IMR-90 (cell line): ENCODE measurements around the gene AMN. TPM values are rescaled to one million over a fixed set of nuclear protein-coding genes. Genes with fewer than 3 reads are reported as not detected.

Experiments
- ATAC-seq: fragments of 200-7000 bp; cut with Tn5 transposase; 2 replicates; pipeline ENCODE4 v1.9.1; 2020; ENCODE audit warnings: low read depth, mild to moderate bottlenecking, moderate library complexity
- BruUV-seq: library from RNA; stranded (reverse); fragments of 400-500 nt; replicated peaks from 2 replicates; lab custom pipeline; 2021; lab: Mats Ljungman, UMichigan
- CTCF ChIA-PET: fragments of 300-600 bp; formaldehyde crosslinking; extraction: SDS; loops from one replicate; lab custom pipeline; 2021; ENCODE audit warnings: antibody characterized with exemption; lab: Yijun Ruan, JAX
- POLR2A ChIA-PET: fragments of 300-600 bp; sonication (Branson Sonifier 250); formaldehyde crosslinking; loops from one replicate; lab custom pipeline; 2022; ENCODE audit warnings: antibody characterized with exemption; ENCODE audit not compliant: unreplicated experiment; lab: Charles Lee
- DNase-seq: peaks from one replicate; pipeline ENCODE4 v3.0.0; 2013
- H2AFZ ChIP-seq: replicated peaks from 2 replicates; pipeline ENCODE3; 2013; ENCODE audit warnings: low read length, mild to moderate bottlenecking; ENCODE audit not compliant: poor library complexity
- H2AK5ac ChIP-seq: 2 replicates; pipeline ENCODE4 v1.6.1; 2013; ENCODE audit warnings: low read depth, low read length, inconsistent platforms
- H2AK9ac ChIP-seq: replicated peaks from 2 replicates; pipeline ENCODE3; 2013; ENCODE audit warnings: mild to moderate bottlenecking, low read depth, low read length, moderate library complexity; ENCODE audit not compliant: poor library complexity
- H2BK120ac ChIP-seq: 2 replicates; pipeline ENCODE4 v1.6.1; 2013; ENCODE audit warnings: low read depth, low read length, inconsistent platforms
- H2BK15ac ChIP-seq: 3 replicates; pipeline ENCODE4 v1.6.1; 2013; ENCODE audit warnings: low read depth, low read length, inconsistent platforms
- H2BK20ac ChIP-seq: 2 replicates; pipeline ENCODE4 v1.6.1; 2013; ENCODE audit warnings: low read depth, mild to moderate bottlenecking, inconsistent platforms, low read length, moderate library complexity
- H2BK5ac ChIP-seq: 2 replicates; pipeline ENCODE4 v1.6.1; 2013; ENCODE audit warnings: mild to moderate bottlenecking, low read depth, low read length, inconsistent platforms; ENCODE audit not compliant: poor library complexity, severe bottlenecking
- H3K14ac ChIP-seq: replicated peaks from 2 replicates; pipeline ENCODE4 v1.6.1; 2013; ENCODE audit warnings: low read depth, low read length, inconsistent platforms
- H3K18ac ChIP-seq: 2 replicates; pipeline ENCODE4 v1.6.1; 2013; ENCODE audit warnings: low read depth, low read length, control low read depth
- H3K23ac ChIP-seq: 2 replicates; pipeline ENCODE4 v1.6.1; 2013; ENCODE audit warnings: low read depth, low read length, inconsistent platforms
- H3K27ac ChIP-seq: 2 replicates; pipeline ENCODE4 v1.5.1; 2013; ENCODE audit warnings: mild to moderate bottlenecking, control low read depth, low read length; ENCODE audit not compliant: insufficient read depth
- H3K27me3 ChIP-seq: 2 replicates; pipeline ENCODE4 v1.6.1; 2013; ENCODE audit warnings: low read length; ENCODE audit not compliant: control insufficient read depth, insufficient read depth
- H3K36me3 ChIP-seq: 2 replicates; pipeline ENCODE4 v1.6.1; 2013; ENCODE audit warnings: low read length, mixed read lengths; ENCODE audit not compliant: control insufficient read depth, insufficient read depth
- H3K4ac ChIP-seq: 2 replicates; pipeline ENCODE4 v1.6.1; 2013; ENCODE audit warnings: low read depth, low read length, inconsistent platforms
- H3K4me1 ChIP-seq: 2 replicates; pipeline ENCODE4 v1.6.1; 2013; ENCODE audit warnings: low read length, mixed read lengths; ENCODE audit not compliant: control insufficient read depth, insufficient read depth
- H3K4me2 ChIP-seq: 2 replicates; pipeline ENCODE4 v1.6.1; 2013; ENCODE audit warnings: low read depth, mild to moderate bottlenecking, control low read depth, low read length, moderate library complexity
- H3K4me3 ChIP-seq: 2 replicates; pipeline ENCODE4 v1.5.1; 2013; ENCODE audit warnings: low read depth, mild to moderate bottlenecking, control low read depth, low read length, moderate library complexity; ENCODE audit not compliant: insufficient read depth
- H3K56ac ChIP-seq: 2 replicates; pipeline ENCODE4 v1.6.1; 2013; ENCODE audit warnings: low read length, inconsistent platforms; ENCODE audit not compliant: insufficient read depth; ENCODE audit errors: extremely low read depth
- H3K79me1 ChIP-seq, 2 experiments: 2 replicates each; pipeline ENCODE4 v1.6.1; 2013; ENCODE audit warnings: low read length in 2 of 2, inconsistent platforms in 1 of 2, low read depth in 1 of 2
- H3K9ac ChIP-seq: 2 replicates; pipeline ENCODE4 v1.6.1; 2013; ENCODE audit warnings: low read depth, low read length, control low read depth
- H3K9me1 ChIP-seq: 2 replicates; pipeline ENCODE4 v1.6.1; 2013; ENCODE audit warnings: low read length, inconsistent platforms; ENCODE audit not compliant: insufficient read depth
- H3K9me3 ChIP-seq: 2 replicates; pipeline ENCODE4 v1.6.1; 2013; ENCODE audit warnings: low read length; ENCODE audit not compliant: control insufficient read depth, insufficient read depth
- H4K20me1 ChIP-seq: 2 replicates; pipeline ENCODE4 v1.6.1; 2013; ENCODE audit warnings: low read length, inconsistent platforms; ENCODE audit not compliant: insufficient read depth
- H4K5ac ChIP-seq: 2 replicates; pipeline ENCODE4 v1.6.1; 2013; ENCODE audit warnings: mild to moderate bottlenecking, low read depth, low read length, control low read depth
- H4K8ac ChIP-seq, 2 experiments: 2 replicates each; pipeline ENCODE4 v1.6.1; 2013; ENCODE audit warnings: low read depth in 2 of 2, low read length in 2 of 2, control low read depth in 1 of 2, inconsistent platforms in 1 of 2
- H4K91ac ChIP-seq: 2 replicates; pipeline ENCODE4 v1.6.1; 2013; ENCODE audit warnings: low read depth, low read length, inconsistent platforms; ENCODE audit not compliant: insufficient read depth
- CHD1 ChIP-seq: IDR thresholded peaks from 2 replicates; pipeline ENCODE4 v1.6.1; 2012; ENCODE audit warnings: low read depth, low read length, improper control_type of control experiment
- ELK1 ChIP-seq: fragments of 150-350 bp; IDR thresholded peaks from 2 replicates; pipeline ENCODE4 v1.6.1; 2016; ENCODE audit warnings: low read depth, mild to moderate bottlenecking, low read length, moderate library complexity, borderline replicate concordance
- FOS ChIP-seq: fragments of 150-350 bp; IDR thresholded peaks from 2 replicates; pipeline ENCODE4 v1.6.1; 2016; ENCODE audit warnings: low read depth, low read length
- MAFK ChIP-seq: IDR thresholded peaks from 2 replicates; pipeline ENCODE4 v1.6.1; 2012; ENCODE audit warnings: low read depth, low read length, improper control_type of control experiment
- MAZ ChIP-seq: IDR thresholded peaks from 2 replicates; pipeline ENCODE4 v1.6.1; 2012; ENCODE audit warnings: low read depth, mild to moderate bottlenecking, low read length, improper control_type of control experiment, moderate library complexity, borderline replicate concordance
- NFE2L2 ChIP-seq: fragments of 150-350 bp; IDR thresholded peaks from 2 replicates; pipeline ENCODE4 v1.6.1; 2016; ENCODE audit warnings: low read depth, mild to moderate bottlenecking, low read length
- POLR2A ChIP-seq: IDR thresholded peaks from 2 replicates; pipeline ENCODE4 v1.6.1; 2012; ENCODE audit warnings: mild to moderate bottlenecking, low read depth, low read length
- RAD21 ChIP-seq: IDR thresholded peaks from 2 replicates; pipeline ENCODE4 v1.6.1; 2012; ENCODE audit warnings: low read length, improper control_type of control experiment
- RCOR1 ChIP-seq: IDR thresholded peaks from 2 replicates; pipeline ENCODE4 v1.6.1; 2012; ENCODE audit warnings: mild to moderate bottlenecking, low read length, improper control_type of control experiment; ENCODE audit not compliant: insufficient replicate concordance
- WGBS, 2 experiments: methylation state at CpG; one replicate each; pipeline versions ENCODE4 v1.1.5 to v1.1.7; 2013; ENCODE audit warnings: missing lambda C conversion rate in 2 of 2; ENCODE audit not compliant: insufficient read length in 1 of 2; ENCODE audit errors: extremely low coverage in 2 of 2; 5-methylcytosine and 5-hydroxymethylcytosine counted together
- dilution Hi-C: fragments of 300-500 bp; cut with HindIII; formaldehyde crosslinking; loops from one replicate; pipeline ENCODE4 v1.14.3; 2018; ENCODE audit warnings: low sequenced_read_pairs; ENCODE audit not compliant: unreplicated experiment
- in situ Hi-C: fragments of 300-500 bp; cut with MboI; formaldehyde crosslinking; loops from 3 replicates; pipeline ENCODE4 v1.14.3; 2019; ENCODE audit warnings: low sequenced_read_pairs, inconsistent platforms, mixed read lengths
- intact Hi-C: fragments of 100-400 bp; cut with micrococcal nuclease; formaldehyde crosslinking; loops from 2 replicates; pipeline ENCODE4 v1.10.0; 2022
- polyA plus RNA-seq, 3 experiments: library from polyadenylated mRNA; depleted of rRNA; stranded (reverse); fragments of >200 nt; gene quantifications; 2 replicates each; pipeline ENCODE4 v1.2.3, GENCODE V29; 2012; ENCODE audit warnings: low replicate concordance in 1 of 3
- total RNA-seq: library from RNA; depleted of rRNA; stranded (reverse); fragments of >200 nt; gene quantifications from 2 replicates; pipeline ENCODE4 v1.2.3, GENCODE V29; 2012

The AMN gene
- total and polyA plus RNA-seq, 2 of the 4 experiments (the other 2 are of a cell fraction) = under 0.01 to 0.24 TPM

GRCh38 chr14:102917056-102917385 is 5.4 kb upstream of the AMN start:
- no peak overlapping the region for H2AK9ac ChIP-seq
- no peak overlapping the region for H2BK20ac ChIP-seq
- ChIA-PET POLR2A (no interaction called here), CTCF (no interaction called here)
- H2BK5ac ChIP-seq = no peak overlapping the region
- H3K9ac ChIP-seq = no peak overlapping the region
- no peak overlapping the region for H3K56ac ChIP-seq
- H3K23ac ChIP-seq = no peak overlapping the region
- H2BK120ac ChIP-seq = no peak overlapping the region
- no peak overlapping the region for H3K4me3 ChIP-seq
- no TSS peak for BruUV-seq
- no peak overlapping the region for H3K27ac ChIP-seq
- TF ChIP-seq FOS (no peak), CHD1 (no peak), ELK1 (no peak), NFE2L2 (no peak), RAD21 (no peak), RCOR1 (no peak), MAFK (no peak), MAZ (no peak), POLR2A (no peak)
- H2AK5ac ChIP-seq = no peak overlapping the region
- no peak overlapping the region for H2BK15ac ChIP-seq
- H3K9me3 ChIP-seq = peaks cover under 1% of the 10 kb centered on the region; the same call in 1 of the 2 replicates
- in situ Hi-C loops = loop anchor here (10.0 kb wide), 2 partner anchors 142 to 222 kb away; partner anchors contain the start of gene TRAF3
- H3K4me2 ChIP-seq = no peak overlapping the region
- H4K5ac ChIP-seq = no peak overlapping the region
- H4K8ac ChIP-seq = no peak overlapping the region
- H2AFZ ChIP-seq = no peak overlapping the region
- H3K4me1 ChIP-seq = no peaks in the 10 kb centered on the region
- no peak overlapping the region for H3K4ac ChIP-seq
- H3K79me1 ChIP-seq = no peaks in the 10 kb centered on the region
- 88% methylated on average over 3 of the region's 6 CpGs; no CpG with 5 or more reads in 1 of the 2 experiments for WGBS, 2 experiments
- H3K18ac ChIP-seq = no peak overlapping the region
- dilution Hi-C loops = no loop called here
- H4K20me1 ChIP-seq = no peaks in the 10 kb centered on the region; the same call in 1 of the 2 replicates
- H3K36me3 ChIP-seq = no peaks in the 10 kb centered on the region
- H3K9me1 ChIP-seq = 0 out of 2 replicates have a peak, but pooled peaks cover 2% of the 10 kb centered on the region
- H3K14ac ChIP-seq = no peak overlapping the region
- no peak overlapping the region for H4K91ac ChIP-seq
- DNase-seq (no peak), ATAC-seq (no peak)
- H3K27me3 ChIP-seq = peaks cover 3% of the 10 kb centered on the region
- intact Hi-C loops = loop anchor here (1.0 to 10.0 kb wide), 4 partner anchors 223 to 479 kb away; partner anchors contain the start of gene RCOR1
